Measurements from ENCODE around the gene WDFY3. TPM values are rescaled to one million over a fixed set of nuclear protein-coding genes. Genes with fewer than 3 reads are reported as not detected.

Gene WDFY3
- total and polyA plus RNA-seq, 2 donors (not counting 1 experiment from before 2014, with no cell fraction given): 0.05 to 0.36 TPM

DNA sequence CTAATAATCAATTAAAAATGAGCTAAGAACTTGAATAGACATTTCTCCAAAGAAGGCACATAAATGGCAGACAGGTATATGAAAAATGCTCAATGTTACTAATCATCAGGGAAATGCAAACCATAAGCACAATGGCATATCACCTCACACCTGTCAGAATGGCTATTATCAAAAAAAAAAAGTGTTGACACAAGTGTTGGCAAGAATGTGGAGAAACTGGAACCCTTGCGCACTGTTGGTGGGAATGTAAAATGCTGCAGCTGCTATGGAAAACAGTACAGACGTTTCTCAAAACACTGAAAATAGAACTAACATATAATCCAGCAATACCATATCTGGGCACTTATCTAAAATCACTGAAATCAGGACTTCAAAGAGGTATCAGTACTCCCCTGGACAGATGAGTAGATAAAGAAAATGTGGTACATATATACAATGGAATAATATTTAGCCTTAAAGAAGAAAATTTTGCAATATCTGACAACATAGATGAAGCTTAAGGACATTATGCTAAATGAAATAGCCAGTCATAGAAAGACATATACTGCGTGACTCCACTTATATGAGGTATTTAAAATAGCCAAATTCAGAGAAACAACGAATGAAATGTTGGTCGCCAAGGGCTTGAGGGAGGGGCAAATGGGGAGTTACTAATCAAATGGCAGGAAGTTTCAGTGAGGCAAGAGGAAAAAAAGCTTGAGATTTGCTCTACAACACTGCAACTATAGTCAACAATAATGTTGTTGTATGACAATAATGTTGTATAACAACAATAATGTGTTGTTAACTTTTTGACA is 175.5 kb downstream of the WDFY3 start:
- Mint-ChIP-seq H3K4me3 (no peak overlapping the region), H3K27ac (no peak overlapping the region), H3K27me3 (no peaks in the 10 kb centered on the region), H3K4me1 (no peaks in the 10 kb centered on the region), H3K9me3 (ENCODE audit: insufficient read depth) (no peaks in the 10 kb centered on the region)
- H3K4me1 ChIP-seq (ENCODE audit: control insufficient read depth in 2 of 2, insufficient read depth in 2 of 2, low read length in 2 of 2): no peaks in the 10 kb centered on the region
- H3K4me2 ChIP-seq (replicated peaks; ENCODE audit: low read depth, low read length, poor library complexity, severe bottlenecking): no peak overlapping the region
- no peak overlapping the region for H3K4me3 ChIP-seq (ENCODE audit: control extremely low read depth in 1 of 5, extremely low read depth in 1 of 5, insufficient read depth in 1 of 5, low read depth in 2 of 5, low read length in 4 of 5)
- intact Hi-C loops (cut with micrococcal nuclease): no loop called here
- H3K36me3 ChIP-seq (replicated peaks in 1 of 2; ENCODE audit: control extremely low read depth in 1 of 2, control insufficient read depth in 1 of 2, extremely low read depth in 1 of 2, insufficient read depth in 2 of 2, low read length in 1 of 2): no peaks in the 10 kb centered on the region
- no peak for TF ChIP-seq EZH2 (IDR thresholded peaks at IDR 0.05; ENCODE audit: borderline replicate concordance, insufficient read depth, low read depth, low read length, poor library complexity, severe bottlenecking)
- no peak for TF ChIP-seq CTCF (IDR thresholded peaks at IDR 0.05)
- CTCF ChIA-PET: interaction anchor here (0.6 kb wide), 1 partner anchor 440 kb away, joined by 4 read pairs; no protein-coding TSS in a partner anchor
- no CpG with 5 or more reads among the region's 5 CpGs for WGBS (ENCODE audit: insufficient coverage)
- ATAC-seq (ENCODE audit: low read depth): no peak
- no peaks in the 10 kb centered on the region for H3K9me3 ChIP-seq (ENCODE audit: control extremely low read depth in 1 of 3, control insufficient read depth in 2 of 3, insufficient read depth in 1 of 3, low read length in 2 of 3)
- H4K20me1 ChIP-seq (ENCODE audit: control insufficient read depth, insufficient read depth, low read length, poor library complexity, severe bottlenecking): no peaks in the 10 kb centered on the region
- H2AFZ ChIP-seq (ENCODE audit: insufficient read depth, low read depth, low read length, poor library complexity, severe bottlenecking): no peak overlapping the region
- H3K9ac ChIP-seq (ENCODE audit: low read length): no peak overlapping the region
- no peaks in the 10 kb centered on the region for H3K79me2 ChIP-seq (ENCODE audit: control insufficient read depth, insufficient read depth, low read length)
- H3K27me3 ChIP-seq (replicated peaks in 1 of 4; ENCODE audit: control extremely low read depth in 1 of 4, control insufficient read depth in 3 of 4, insufficient read depth in 4 of 4, low read length in 3 of 4): no peaks in the 10 kb centered on the region
- DNase-seq: no peak
- no peak overlapping the region for H3K27ac ChIP-seq (ENCODE audit: low read length in 2 of 2)
- POLR2A ChIA-PET: no interaction called here

GRCh38 chr4:84786478-84786877 is 180.0 kb downstream of the WDFY3 start:
- ATAC-seq (ENCODE audit: low read depth): no peak
- no peak overlapping the region for H3K27ac ChIP-seq (ENCODE audit: low read length in 2 of 2)
- no peaks in the 10 kb centered on the region for H3K27me3 Mint-ChIP-seq
- no peaks in the 10 kb centered on the region for H4K20me1 ChIP-seq (ENCODE audit: control insufficient read depth, insufficient read depth, low read length, poor library complexity, severe bottlenecking)
- H3K9ac ChIP-seq (ENCODE audit: low read length): no peak overlapping the region
- H3K4me3 Mint-ChIP-seq: no peak overlapping the region
- H3K4me2 ChIP-seq (replicated peaks; ENCODE audit: low read depth, low read length, poor library complexity, severe bottlenecking): no peak overlapping the region
- no peaks in the 10 kb centered on the region for H3K36me3 ChIP-seq (replicated peaks in 1 of 2; ENCODE audit: control extremely low read depth in 1 of 2, control insufficient read depth in 1 of 2, extremely low read depth in 1 of 2, insufficient read depth in 2 of 2, low read length in 1 of 2)
- H3K9me3 ChIP-seq (ENCODE audit: control extremely low read depth in 1 of 3, control insufficient read depth in 2 of 3, insufficient read depth in 1 of 3, low read length in 2 of 3): no peaks in the 10 kb centered on the region
- TF ChIP-seq CTCF (IDR thresholded peaks at IDR 0.05): no peak
- TF ChIP-seq EZH2 (IDR thresholded peaks at IDR 0.05; ENCODE audit: borderline replicate concordance, insufficient read depth, low read depth, low read length, poor library complexity, severe bottlenecking): no peak
- H2AFZ ChIP-seq (ENCODE audit: insufficient read depth, low read depth, low read length, poor library complexity, severe bottlenecking): no peak overlapping the region
- peaks cover 5% of the 10 kb centered on the region for H3K9me3 Mint-ChIP-seq (ENCODE audit: insufficient read depth)
- H3K4me3 ChIP-seq (ENCODE audit: control extremely low read depth in 1 of 5, extremely low read depth in 1 of 5, insufficient read depth in 1 of 5, low read depth in 2 of 5, low read length in 4 of 5): no peak overlapping the region
- no peaks in the 10 kb centered on the region for H3K79me2 ChIP-seq (ENCODE audit: control insufficient read depth, insufficient read depth, low read length)
- no peak for DNase-seq
- POLR2A ChIA-PET: no interaction called here
- no peak overlapping the region for H3K27ac Mint-ChIP-seq
- intact Hi-C loops (cut with micrococcal nuclease): no loop called here
- H3K27me3 ChIP-seq (replicated peaks in 1 of 4; ENCODE audit: control extremely low read depth in 1 of 4, control insufficient read depth in 3 of 4, insufficient read depth in 4 of 4, low read length in 3 of 4): no peaks in the 10 kb centered on the region
- 100% methylated on average over 1 of the region's 1 CpG for WGBS (ENCODE audit: insufficient coverage)
- H3K4me1 Mint-ChIP-seq: no peaks in the 10 kb centered on the region
- CTCF ChIA-PET: no interaction called here
- no peaks in the 10 kb centered on the region for H3K4me1 ChIP-seq (ENCODE audit: control insufficient read depth in 2 of 2, insufficient read depth in 2 of 2, low read length in 2 of 2)

Data from B cell (primary cell).